Kidney (tissue), 14 donors: ENCODE results near the gene GPN2. TPM values are rescaled to one million over a fixed set of nuclear protein-coding genes. Genes with fewer than 3 reads are reported as not detected.

Source experiments
- DNase-seq, 5 donors: peaks; one replicate each; pipeline ENCODE4 v3.0.0-alpha.2; 2013 to 2020
- FAIRE-seq: peaks from 2 replicates; lab custom pipeline; 2012; peaks lifted over from hg19 to GRCh38; lab: Jason Lieb, UNC
- H3K27ac ChIP-seq, 2 donors: one replicate each; pipeline ENCODE4 v1.7.0; 2013; ENCODE audit warnings: low read depth in 2 of 2, low read length in 2 of 2, inconsistent platforms in 1 of 2
- H3K27me3 ChIP-seq: one replicate; pipeline ENCODE4 v1.7.1; 2013; ENCODE audit warnings: low read length, inconsistent platforms; ENCODE audit not compliant: control insufficient read depth, insufficient read depth
- H3K36me3 ChIP-seq, 3 donors: one replicate each; pipeline versions ENCODE4 v1.7.0 to v1.7.1; 2013; ENCODE audit warnings: low read length in 3 of 3, control low read depth in 1 of 3, inconsistent platforms in 1 of 3; ENCODE audit not compliant: insufficient read depth in 3 of 3, control insufficient read depth in 2 of 3
- H3K4me1 ChIP-seq, 3 donors: one replicate each; pipeline versions ENCODE4 v1.7.0 to v1.7.1; 2013; ENCODE audit warnings: low read length in 3 of 3, inconsistent platforms in 1 of 3, low read depth in 1 of 3; ENCODE audit not compliant: control insufficient read depth in 2 of 3, insufficient read depth in 2 of 3
- H3K4me3 ChIP-seq, 3 donors: one replicate each; pipeline versions ENCODE4 v1.7.0 to v1.8.1; 2013; ENCODE audit warnings: low read length in 3 of 3, control low read depth in 1 of 3, inconsistent platforms in 1 of 3
- H3K9ac ChIP-seq, 3 donors: one replicate each; pipeline versions ENCODE4 v1.7.0 to v1.7.1; 2013; ENCODE audit warnings: low read length in 3 of 3, control low read depth in 1 of 3, inconsistent platforms in 1 of 3
- H3K9me3 ChIP-seq, 3 donors: one replicate each; pipeline versions ENCODE4 v1.7.0 to v1.7.1; 2013; ENCODE audit warnings: low read length in 3 of 3, control low read depth in 1 of 3, inconsistent platforms in 1 of 3; ENCODE audit not compliant: control insufficient read depth in 2 of 3, insufficient read depth in 1 of 3
- CTCF ChIP-seq: IDR thresholded peaks from 3 replicates; pipeline ENCODE4 v1.5.1; 2012; ENCODE audit warnings: mild to moderate bottlenecking, moderate library complexity, borderline replicate concordance; ENCODE audit not compliant: insufficient read depth; ENCODE audit errors: extremely low read depth
- intact Hi-C: fragments of 100-400 bp; cut with DNase I; formaldehyde crosslinking; loops from one replicate; pipeline ENCODE4 v1.11.1; 2022
- polyA plus RNA-seq: library from polyadenylated mRNA; stranded (reverse); fragments of 350-450 nt; fragmentation: Illumina TruSeq; extraction: RNeasy Lipid Tissue Mini Kit (QIAGEN cat#74804); gene quantifications from one replicate; pipeline ENCODE4 v1.2.3, GENCODE V29; 2014; ENCODE audit warnings: low read depth, low replicate concordance; ENCODE audit not compliant: insufficient read depth
- total RNA-seq: library from RNA; stranded (reverse); fragmentation: NEBNext Ultra II Directional; extraction: Animal tissue kit (Norgen Biotek cat#: 25700); gene quantifications from one replicate; pipeline ENCODE4 v1.2.1, GENCODE V29; 2021
- donor health status: control.
- donor health status: control.
- donor health status: control.
- donor health status: control.
- donor health status: control.
- donor health status: DM: yes; HTN: yes; CAD: no.
- donor health status: Normal renal cell carcinoma (clear cell type).

The GPN2 gene
- total and polyA plus RNA-seq, 2 donors from 2014 or later: 24.6 to 28.8 TPM

GRCh38 chr1:26938004-26938658, 48.0 kb upstream of the GPN2 start:
- no peak overlapping the region for H3K27ac ChIP-seq
- H3K9ac ChIP-seq: no peak overlapping the region
- no peaks in the 10 kb centered on the region for H3K27me3 ChIP-seq
- DNase-seq (no peak), FAIRE-seq (no peak)
- intact Hi-C loops: no loop called here
- TF ChIP-seq CTCF: no peak
- H3K4me3 ChIP-seq: no peak overlapping the region
- H3K4me1 ChIP-seq: peaks cover 0 to 7% (median 2%) of the 10 kb centered on the region in 3 donors
- H3K9me3 ChIP-seq: no peaks in the 10 kb centered on the region
- peaks cover 3 to 18% (median 12%) of the 10 kb centered on the region in 3 donors for H3K36me3 ChIP-seq

- H3K27ac ChIP-seq: no peak overlapping the region
- no peaks in the 10 kb centered on the region for H3K27me3 ChIP-seq
- intact Hi-C loops: no loop called here
- no peak for DNase-seq
- H3K4me1 ChIP-seq: peaks cover 0 to 7% (median 2%) of the 10 kb centered on the region in 3 donors
- no peak for TF ChIP-seq CTCF
- H3K4me3 ChIP-seq: no peak overlapping the region
- no peak for FAIRE-seq
- no peaks in the 10 kb centered on the region for H3K9me3 ChIP-seq
- peaks cover 2 to 7% (median 5%) of the 10 kb centered on the region in 3 donors for H3K36me3 ChIP-seq
- H3K9ac ChIP-seq: no peak overlapping the region
Observed at GRCh38 chr1:26936823-26937222, 46.7 kb upstream of the GPN2 start.

GRCh38 chr1:26932531-26932930, 42.4 kb upstream of the GPN2 start:
- FAIRE-seq (no peak), DNase-seq (no peak)
- H3K36me3 ChIP-seq: peaks cover 5 to 7% (median 7%) of the 10 kb centered on the region in 3 donors
- intact Hi-C loops: no loop called here
- no peak overlapping the region for H3K9ac ChIP-seq
- no peak for TF ChIP-seq CTCF
- H3K4me3 ChIP-seq: no peak overlapping the region
- no peaks in the 10 kb centered on the region for H3K27me3 ChIP-seq
- no peak overlapping the region for H3K27ac ChIP-seq
- no peaks in the 10 kb centered on the region for H3K4me1 ChIP-seq
- no peaks in the 10 kb centered on the region for H3K9me3 ChIP-seq
